Pulmonary artery endothelial cell (primary cell): ENCODE measurements around the gene RNASE4. TPM values are rescaled to one million over a fixed set of nuclear protein-coding genes. Genes with fewer than 3 reads are reported as not detected.

Source experiments
- DNase-seq: peaks from one replicate; pipeline ENCODE4 v3.0.0-alpha.2; 2011; ENCODE audit warnings: low read depth, low spot score
- total RNA-seq: library from RNA; depleted of rRNA; stranded (reverse); fragments of >200 nt; gene quantifications from 2 replicates; pipeline ENCODE4 v1.2.3, GENCODE V29; 2014

Gene RNASE4
- total RNA-seq, 1 donor from 2014 or later = 18.6 TPM

DNA sequence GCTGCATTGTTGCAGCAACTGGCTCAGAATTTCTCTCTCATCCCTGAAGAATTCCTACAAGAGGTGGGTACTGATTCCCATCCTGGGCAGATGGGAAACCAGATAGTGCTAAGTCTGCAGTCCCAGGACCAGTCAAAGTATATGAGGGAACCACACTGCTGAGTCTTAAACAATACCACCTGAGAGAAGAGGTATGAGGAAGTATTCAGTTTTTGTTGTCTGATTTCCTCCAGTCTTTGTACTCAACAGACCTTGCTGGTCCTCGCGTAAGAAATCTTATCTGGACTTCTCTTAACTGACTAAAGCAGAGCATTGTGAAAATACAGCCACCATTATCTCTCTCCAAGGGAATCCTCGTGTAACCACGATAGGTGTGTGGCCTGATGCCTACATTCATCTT lies 57.8 kb downstream of the RNASE4 start:
- DNase-seq = no peak

DNA sequence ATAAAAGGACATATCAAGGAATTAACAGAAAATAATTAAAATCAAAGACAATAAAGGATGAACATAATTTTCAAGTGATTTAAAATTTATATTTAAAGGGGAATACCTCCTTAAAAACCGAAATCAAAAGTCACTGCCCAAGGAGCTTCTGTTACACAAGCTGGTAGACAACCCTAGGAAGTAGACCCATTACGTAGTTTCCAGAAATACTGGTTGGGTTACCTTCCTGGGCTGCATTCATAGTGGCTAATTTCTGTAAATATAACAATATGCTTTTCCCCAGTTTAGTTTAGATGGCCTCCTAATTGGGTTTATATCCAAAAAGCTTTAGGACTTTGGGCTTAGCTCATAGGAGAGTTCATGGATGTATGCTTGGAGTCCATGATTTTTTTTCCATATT lies 59.2 kb downstream of the RNASE4 start:
- DNase-seq = no peak

DNA sequence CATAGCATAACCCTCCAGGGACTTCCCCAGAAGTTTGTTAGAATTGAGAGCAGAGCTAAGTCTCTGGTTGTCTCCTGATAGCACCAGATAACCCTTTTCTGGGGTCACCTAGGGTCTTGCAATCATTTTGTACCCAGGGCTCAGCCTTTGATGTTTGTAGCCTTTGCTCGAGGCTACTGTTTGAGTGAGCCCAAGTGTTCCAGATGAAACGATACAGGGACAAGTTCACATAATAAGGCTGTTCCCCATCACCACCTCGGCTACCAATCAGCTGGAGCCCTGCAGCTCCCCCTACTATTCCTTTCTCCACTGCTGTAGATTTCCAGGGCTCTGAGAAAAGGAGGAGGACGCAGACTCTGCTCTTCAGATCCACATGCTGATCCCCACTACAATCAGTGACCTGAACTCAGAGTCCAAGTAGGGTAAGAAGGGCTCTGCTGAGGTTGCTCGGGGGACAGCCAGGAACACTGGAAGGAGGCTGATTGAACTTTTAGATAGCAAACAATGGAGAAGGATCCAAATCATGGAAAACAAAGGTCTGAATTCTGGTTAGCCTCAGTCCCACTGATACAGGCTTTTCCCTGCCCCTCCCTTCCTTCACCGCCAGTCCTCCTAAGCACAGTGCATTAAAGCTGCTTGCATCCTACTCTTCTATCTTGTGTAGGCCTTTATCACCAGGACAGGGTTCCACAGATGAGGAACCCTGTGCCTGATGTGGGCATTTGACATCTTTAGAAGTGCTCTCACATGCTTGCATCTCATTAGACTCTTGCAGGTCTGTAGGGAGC lies 61.4 kb downstream of the RNASE4 start, which contains the start of gene EDDM3A:
Gene EDDM3A (plus strand): TSS at position 317 of the 788 bp plus-strand sequence. CDS start 1,694 bp downstream, outside the sequence.
- DNase-seq = no peak

DNA sequence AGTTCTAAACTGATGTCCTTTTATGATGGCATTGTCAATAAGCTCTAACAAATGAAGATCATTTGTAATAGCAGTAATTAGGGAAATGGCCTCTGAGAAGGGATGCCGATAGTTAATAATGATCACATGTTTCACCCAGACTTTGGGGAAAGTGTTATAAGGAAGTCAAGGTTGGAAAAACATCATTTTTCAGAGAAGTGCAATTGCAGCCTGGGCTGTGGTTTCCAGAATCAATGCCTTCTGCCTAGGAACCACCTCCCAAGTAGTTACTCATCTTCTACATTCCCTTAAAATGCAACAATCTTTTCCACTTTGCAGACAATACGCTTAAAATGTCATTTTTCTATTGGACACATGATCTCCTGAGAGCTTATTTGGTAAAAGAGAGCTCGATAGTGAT lies 62.2 kb downstream of the RNASE4 start:
- DNase-seq = no peak

DNA sequence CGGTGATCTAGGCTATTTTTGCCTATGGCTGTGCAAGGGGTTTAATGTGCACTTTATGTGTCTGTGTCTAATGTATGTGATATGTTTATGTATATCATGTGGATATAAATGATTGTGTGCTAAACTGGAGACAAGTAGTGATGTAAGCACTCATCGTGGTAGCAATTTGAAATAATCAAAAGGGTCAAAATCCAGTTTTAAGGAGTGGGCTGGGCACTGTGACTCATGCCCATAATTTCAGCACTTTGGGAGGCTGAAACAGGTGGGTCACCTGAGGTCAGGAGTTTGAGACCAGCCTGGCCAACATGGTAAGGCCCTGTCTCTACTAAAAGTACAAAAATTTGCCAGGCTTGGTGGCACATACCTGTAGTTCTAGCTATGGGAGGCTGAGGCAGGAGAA lies 64.1 kb downstream of the RNASE4 start:
- DNase-seq = no peak

DNA sequence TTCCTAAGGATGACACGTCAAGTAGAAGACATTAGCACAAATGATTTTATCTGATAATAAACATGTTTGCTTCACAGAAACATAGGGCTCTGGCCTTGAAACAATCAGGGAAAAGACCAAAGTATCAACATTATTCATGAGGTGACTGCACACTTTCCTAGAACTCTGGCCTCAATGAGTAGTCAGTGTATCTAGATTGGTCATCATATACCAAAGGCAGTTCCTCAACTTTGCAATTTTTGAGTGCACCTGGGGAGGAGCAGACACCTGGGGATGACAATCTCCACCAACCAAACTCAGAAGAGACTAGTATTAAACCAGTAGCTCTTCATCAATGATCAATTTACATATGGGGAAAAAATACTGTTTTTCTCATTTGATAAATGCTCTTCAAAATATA lies 65.8 kb downstream of the RNASE4 start:
- DNase-seq = no peak

Other genes with a start within 250 kb of the RNASE4 start
- under 0.01 and 0.04 TPM in 2 replicates for gene KLHL33, start 248.4 kb upstream of the RNASE4 start, total RNA-seq
- gene OSGEP, start 229.7 kb upstream of the RNASE4 start, total RNA-seq = 38.4 and 42.6 TPM in 2 replicates
- gene APEX1, start 229.3 kb upstream of the RNASE4 start, total RNA-seq = 128 and 143 TPM in 2 replicates
- 21.0 and 22.0 TPM in 2 replicates for gene PIP4P1, start 223.1 kb upstream of the RNASE4 start, total RNA-seq
- 219 and 286 TPM in 2 replicates for gene PNP, start 215.2 kb upstream of the RNASE4 start, total RNA-seq
- 0.33 TPM in 1 of 2 replicates, not detected in the other for gene RNASE10, start 179.0 kb upstream of the RNASE4 start, total RNA-seq
- gene RNASE9, start 123.5 kb upstream of the RNASE4 start, total RNA-seq = not detected in 2 replicates
- not detected in 2 replicates for gene RNASE11, start 96.6 kb upstream of the RNASE4 start, total RNA-seq
- not detected in 2 replicates for gene RNASE12, start 93.2 kb upstream of the RNASE4 start, total RNA-seq
- not detected in 2 replicates for gene OR6S1, start 42.9 kb upstream of the RNASE4 start, total RNA-seq
- 4.2 and 6.9 TPM in 2 replicates for gene ANG, start 4.2 kb downstream of the RNASE4 start, total RNA-seq
- not detected in 2 replicates for gene EDDM3A, start 61.3 kb downstream of the RNASE4 start, total RNA-seq
- not detected in 2 replicates for gene EDDM3B, start 83.8 kb downstream of the RNASE4 start, total RNA-seq
- 0.07 TPM in 1 of 2 replicates, not detected in the other for gene RNASE6, start 96.7 kb downstream of the RNASE4 start, total RNA-seq
- gene RNASE1, start 118.3 kb downstream of the RNASE4 start, total RNA-seq = 75.5 and 99.7 TPM in 2 replicates
- gene RNASE3, start 206.8 kb downstream of the RNASE4 start, total RNA-seq = not detected in 2 replicates